NCI-H524 (cell line): ENCODE measurements around the gene KDM1B.
"Not testable (repeated sequence)": the region's sequence is repeated elsewhere in the genome, so short reads cannot be mapped to it uniquely, and the experiment has no call there.

ENCODE experiments used
- DNase-seq, 2 experiments: peaks; one replicate each; lab custom pipeline; 2025; lab: John Stamatoyannopoulos, UW

Gene KDM1B

GRCh38 chr6:18148304-18149025 lies 6.8 kb upstream of the KDM1B start:
- no peak for DNase-seq

DNA sequence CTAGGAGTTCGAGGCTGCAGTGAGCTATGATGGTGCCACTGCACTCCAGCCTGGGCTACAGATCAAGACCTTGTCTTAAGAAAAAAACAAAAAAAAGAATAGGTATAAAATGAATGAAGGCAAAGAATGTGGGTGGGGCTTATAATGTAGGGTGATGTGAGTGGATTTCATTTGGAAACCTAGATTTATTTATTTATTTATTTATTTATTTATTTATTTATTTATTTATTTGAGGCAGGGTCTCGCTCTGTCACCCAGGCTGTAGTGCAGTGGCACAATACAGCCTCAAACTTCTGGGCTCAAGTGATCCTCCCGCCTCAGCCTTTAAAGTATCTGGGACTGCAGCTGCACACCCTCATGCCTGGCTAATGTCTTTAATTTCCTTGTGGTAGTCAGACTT lies 3.8 kb upstream of the KDM1B start:
- not testable (repeated sequence) for DNase-seq

DNA sequence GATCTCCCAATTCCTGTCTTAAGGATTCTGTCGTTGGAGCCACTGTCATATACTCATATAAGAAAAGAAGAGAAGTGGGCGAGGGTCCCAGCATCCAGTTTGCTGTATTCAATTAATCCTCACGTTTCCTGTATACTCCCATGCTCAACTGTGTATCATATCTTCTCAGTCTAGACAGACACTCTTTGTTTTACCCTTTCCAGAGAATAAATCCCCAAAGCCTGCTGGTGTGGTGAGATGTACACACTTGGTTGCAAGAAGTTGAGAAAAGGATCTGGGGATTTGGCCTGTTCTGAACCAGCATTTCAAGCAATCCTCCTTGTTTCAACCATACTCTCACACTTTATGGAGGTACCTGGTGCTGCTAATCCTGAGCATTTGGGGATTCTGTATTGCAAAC lies 3.4 kb upstream of the KDM1B start:
- no peak for DNase-seq

DNA sequence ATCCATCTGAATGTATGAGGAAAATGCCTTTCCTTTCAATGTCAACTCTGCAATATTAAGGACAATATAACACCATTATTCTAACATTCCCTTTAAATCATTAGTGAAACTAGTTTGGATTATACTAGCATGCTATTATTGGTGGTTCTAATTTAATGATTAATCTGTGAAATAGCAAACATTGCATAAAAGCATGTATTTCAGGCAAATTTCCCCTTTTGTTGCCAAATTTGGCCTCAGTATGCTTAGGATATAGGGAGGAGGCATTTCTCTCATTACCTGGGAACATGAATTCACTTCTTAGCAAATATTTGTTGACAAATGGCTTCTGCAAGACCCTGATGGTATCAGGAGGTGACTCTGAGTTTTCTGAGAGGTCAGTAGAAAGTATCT lies 1.9 kb upstream of the KDM1B start:
- DNase-seq, result no peak

- peak in 1 of 2 experiments; percentile 93 for DNase-seq
These were observed 594 bp upstream of the KDM1B start, which contains the start of gene TPMT for GRCh38 chr6:18154507-18155149. TPMT (minus strand) TSS chr6:18155077; CDS start chr6:18149127, 5,950 bp downstream.

DNA sequence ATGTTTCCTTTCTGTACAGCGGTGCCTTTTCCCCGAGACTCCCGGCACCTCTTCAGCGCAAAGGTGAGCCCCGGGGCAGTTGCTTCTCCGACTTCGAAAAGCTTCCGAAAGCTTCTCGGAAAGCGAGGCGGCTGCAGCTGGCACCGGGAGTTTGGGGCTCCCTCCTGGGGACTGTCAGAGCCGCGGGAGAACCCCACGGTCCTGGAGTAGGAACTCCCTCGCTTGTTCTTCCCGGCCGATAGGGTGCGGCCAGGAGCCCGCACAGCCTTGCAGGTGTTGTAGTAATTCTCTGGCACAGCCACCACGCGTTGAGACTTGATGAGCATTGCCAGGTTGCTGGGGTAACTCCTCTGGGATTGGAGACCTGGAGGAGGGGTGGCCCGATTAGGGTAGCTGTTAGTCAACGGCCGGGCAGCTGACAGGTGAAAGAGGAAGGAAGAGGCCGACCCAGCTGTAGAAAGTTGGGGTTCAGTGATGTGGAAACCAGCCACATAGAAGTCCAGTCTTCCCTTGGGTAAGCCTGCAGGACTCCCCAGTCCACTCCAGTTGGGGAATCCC lies 721 bp downstream of the KDM1B start:
- peak; percentile 18 to 75 for DNase-seq

DNA sequence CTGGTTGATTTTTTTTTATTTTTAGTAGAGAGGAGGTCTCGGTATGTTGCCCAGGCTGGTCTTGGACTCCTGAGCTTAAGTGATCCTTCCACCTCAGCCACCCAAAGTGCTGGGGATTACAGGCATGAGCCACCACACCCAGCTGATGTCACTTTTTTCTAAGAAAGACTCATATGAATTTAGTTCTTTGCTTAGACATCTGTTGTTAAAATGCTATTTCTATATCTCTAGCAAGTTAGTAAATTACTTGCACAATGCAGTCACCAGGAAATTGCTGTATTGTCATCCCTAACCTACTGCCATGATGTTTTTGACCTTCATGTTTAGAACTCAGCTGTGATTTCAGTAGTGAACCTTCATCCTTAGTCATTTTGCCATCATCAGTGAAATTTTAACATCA lies 5.7 kb downstream of the KDM1B start:
- no peak for DNase-seq

DNA sequence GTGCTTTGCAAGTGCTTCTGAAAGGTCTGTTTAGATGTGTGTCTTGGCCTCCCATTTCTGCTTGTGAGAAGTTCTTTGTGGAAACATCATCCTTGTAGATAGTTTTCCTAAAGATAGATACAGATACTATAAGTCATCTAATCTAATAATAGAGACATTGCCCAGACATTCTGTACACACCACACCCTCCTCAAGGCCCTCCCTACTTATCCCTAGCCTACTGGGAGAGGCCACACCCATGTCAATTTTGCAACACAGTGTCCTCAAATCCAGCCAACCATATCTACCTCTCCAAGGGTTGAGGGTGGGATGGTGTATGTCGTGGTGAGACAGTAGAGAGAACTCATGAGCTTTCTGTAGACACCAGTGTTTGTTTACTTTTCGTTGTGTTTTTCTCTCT lies 6.2 kb downstream of the KDM1B start:
- no peak for DNase-seq

DNA sequence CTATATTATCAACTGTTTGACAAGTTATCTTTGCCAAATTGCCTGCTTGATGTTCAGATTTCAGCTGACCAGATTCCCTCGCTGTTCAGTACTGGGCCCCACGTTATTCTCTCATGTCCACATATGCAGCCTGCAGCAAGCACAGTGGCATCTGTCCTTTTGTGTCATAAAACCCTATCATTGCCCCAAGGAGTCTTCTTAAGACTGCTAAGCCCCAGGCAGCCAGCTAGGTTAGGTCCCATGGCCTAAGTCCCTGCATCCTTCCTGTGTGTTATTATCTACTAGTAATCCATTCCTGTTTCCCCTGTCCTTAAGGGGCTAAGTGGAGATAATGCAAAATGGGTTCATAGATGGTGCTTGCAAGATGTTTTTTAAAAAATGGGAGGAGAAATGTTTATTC lies 7.2 kb downstream of the KDM1B start:
- no peak for DNase-seq

DNA sequence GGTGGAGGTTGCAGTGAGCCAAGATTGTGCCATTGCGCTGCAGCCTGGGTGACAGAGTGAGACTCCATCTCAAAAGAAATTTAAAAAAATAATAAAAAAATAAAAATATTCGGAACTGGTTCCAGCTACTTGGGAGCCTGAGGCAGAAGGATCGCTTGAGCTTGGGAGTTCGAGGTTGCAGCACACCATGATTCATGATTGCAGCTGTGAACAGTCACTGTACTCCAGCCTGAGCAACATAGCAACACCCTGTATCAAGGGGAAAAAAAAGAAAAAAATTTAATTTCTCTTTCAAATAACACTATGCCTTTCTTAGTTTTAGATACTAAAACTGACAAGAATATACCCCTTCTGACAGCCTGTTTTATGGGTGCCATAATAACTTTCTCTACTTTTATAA lies 10.5 kb downstream of the KDM1B start:
- DNase-seq, result no peak

GRCh38 chr6:18166312-18167036 lies 11.3 kb downstream of the KDM1B start:
- DNase-seq, result no peak

GRCh38 chr6:18168264-18168663 lies 13.0 kb downstream of the KDM1B start:
- DNase-seq, result no peak

- no peak for DNase-seq
These were observed 16.6 kb downstream of the KDM1B start for GRCh38 chr6:18171871-18172270.

- DNase-seq, result not testable (repeated sequence)
These were observed 21.0 kb downstream of the KDM1B start for GRCh38 chr6:18176198-18176597.

DNA sequence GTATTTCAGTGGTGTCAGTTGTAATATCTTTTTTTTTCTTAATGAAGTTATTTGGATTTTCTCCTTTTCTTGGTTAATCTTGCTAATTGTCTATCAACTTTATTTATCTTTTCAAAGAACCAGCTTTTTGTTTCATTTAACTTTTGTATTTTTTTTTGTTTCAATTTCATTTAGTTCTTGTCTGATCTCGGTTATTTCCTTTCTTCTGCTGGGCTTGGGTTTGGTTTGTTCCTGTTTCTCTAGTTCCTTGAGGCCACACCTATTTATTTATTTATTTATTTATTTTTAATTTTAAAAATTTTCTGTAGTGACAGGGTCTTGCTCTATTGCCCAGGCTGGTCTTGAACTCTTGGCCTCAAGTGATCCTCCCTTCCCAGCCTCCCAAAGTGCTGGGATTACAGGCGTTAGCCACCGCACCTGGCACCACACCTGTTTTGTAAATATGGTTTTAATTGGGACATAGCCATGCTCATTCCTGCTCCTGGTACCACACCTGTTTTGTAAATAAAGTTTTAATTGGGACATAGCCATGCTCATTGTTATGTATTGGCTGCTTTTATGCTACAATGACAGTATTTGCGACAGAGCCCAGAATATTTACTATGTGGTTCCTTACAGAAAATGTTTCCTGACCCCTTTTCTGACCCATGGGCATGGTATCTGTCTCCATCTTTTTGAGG lies 22.2 kb downstream of the KDM1B start:
- DNase-seq, result no peak

DNA sequence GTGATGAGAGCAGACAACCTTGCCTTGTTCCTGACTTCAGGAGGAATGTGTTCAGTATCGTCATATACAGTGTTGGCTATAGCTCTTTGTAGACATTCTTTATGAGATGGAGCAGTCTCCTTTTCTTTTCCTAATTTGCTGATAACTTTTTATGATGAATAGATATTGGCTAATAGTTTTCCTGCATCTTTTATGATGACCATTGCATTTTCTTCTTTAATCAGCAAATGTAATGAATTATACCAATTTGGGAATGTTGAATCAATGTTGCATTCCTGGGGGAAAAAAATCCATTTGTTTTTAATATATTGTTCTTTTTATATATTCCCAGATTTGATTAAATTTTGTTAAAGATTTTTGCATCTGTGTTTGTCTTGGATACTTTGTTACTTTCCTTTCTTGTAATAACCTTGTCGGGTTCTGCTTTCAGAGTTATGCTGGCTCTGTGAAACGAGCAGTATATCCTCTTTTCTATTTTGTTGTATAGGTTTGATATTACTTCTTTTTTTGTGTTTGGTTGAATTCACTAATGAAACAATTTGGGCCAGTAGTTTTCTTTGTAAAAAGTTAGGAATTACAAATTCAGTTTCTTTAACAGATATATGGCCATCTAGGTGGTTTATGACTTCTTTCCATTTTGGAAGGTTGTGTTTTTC lies 23.9 kb downstream of the KDM1B start:
- no peak for DNase-seq

GRCh38 chr6:18179770-18180356 lies 24.6 kb downstream of the KDM1B start:
- no peak for DNase-seq

DNA sequence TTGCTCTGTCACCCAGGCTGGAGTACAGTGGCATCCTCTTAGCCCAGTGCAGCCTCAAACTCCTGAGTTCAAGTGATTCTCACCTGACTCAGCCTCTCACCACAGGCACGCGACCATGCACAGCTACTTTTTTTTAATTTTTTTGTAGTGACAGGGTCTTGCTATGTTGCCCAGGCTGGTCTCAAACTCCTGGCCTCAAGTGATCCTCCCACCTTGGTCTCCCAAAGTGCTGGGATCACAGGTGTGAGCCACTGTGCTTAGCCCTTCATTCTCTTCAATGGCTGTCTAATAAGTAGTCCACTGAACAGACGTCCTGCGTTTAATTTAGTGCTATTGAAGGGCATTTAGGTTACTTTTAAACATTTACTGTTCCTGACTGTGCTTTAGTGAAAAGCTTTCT lies 27.3 kb downstream of the KDM1B start:
- no peak for DNase-seq

GRCh38 chr6:18183766-18184165 lies 28.5 kb downstream of the KDM1B start:
- no peak for DNase-seq

DNA sequence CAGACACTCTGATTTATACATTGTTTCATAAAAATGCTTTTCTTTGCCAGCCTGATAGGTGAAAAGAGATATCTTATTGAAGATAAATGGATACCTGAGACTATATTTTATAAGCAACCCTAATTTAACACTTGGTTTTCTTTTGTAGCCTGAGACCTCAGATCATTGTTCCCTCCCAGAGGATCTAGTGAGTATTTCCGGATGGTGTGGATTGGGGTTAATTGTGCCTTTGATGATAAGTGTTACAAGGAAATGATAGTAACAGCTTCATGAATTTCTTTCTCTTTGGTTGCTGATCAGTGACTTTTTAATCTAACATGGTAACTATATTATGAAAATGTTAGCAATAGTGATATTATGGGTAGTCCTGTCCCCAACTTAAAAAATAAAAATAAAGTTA lies 30.4 kb downstream of the KDM1B start:
- no peak for DNase-seq

DNA sequence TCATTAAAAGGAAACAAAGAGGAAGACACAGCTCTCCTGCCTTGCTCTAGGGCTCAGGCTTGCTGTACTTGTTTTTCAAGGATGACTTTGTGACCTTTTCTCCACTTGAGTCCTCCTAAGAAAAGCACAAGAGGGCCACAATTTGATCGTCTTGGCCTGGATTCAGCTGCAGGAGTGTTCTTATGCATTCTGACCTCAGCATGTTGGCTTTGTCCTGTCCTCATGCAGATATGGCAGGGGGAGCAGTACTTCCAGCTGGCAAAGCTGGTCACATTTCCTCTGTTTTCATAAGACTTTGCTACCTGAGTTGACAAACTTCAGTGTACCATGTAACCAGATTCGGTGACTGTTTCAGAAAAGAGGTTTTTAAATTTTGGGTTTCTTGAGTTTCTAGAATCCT lies 30.8 kb downstream of the KDM1B start:
- no peak for DNase-seq
